SU-DHL-6 (cell line): ENCODE measurements around the gene ZNF385A.

Source experiments
- EZH2phosphoT487 ChIP-seq: fragments of 200-600 bp; sonication (generic), shearing (Covaris generic); conservative IDR thresholded peaks from 2 replicates; pipeline ENCODE4 v1.6.1; 2018; ENCODE audit warnings: mild to moderate bottlenecking, antibody characterized with exemption, low read length, moderate library complexity, mixed read lengths
- TF ChIP-seq, protein P1 (sequence below): fragments of 200-600 bp; sonication (generic); IDR thresholded peaks from one replicate; pipeline ENCODE4 v1.5.1; 2017; ENCODE audit warnings: antibody characterized with exemption, mild to moderate bottlenecking, low read length, moderate library complexity; ENCODE audit not compliant: insufficient read depth, poor library complexity, severe bottlenecking

DNA sequence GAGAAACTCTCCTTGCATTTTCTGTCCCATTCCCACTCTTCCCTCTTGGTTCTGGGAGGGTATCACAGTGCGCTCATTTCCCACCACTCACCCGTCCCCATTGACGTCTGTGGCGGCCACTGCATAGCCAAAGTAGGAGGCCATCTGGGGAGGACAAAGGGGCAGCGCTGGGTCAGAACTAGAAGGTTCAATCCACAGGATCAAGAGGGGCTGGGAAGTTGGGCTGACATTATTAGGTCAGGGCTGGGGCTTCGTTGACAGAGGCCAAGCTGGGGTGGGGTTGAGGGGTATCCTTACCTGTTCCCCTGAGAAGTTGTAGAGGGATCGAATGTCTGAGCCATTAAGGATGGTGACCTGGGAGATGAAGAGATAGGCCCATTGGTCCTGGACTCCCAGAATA is 21.0 kb upstream of the ZNF385A start:
- TF ChIP-seq, protein P1, sequence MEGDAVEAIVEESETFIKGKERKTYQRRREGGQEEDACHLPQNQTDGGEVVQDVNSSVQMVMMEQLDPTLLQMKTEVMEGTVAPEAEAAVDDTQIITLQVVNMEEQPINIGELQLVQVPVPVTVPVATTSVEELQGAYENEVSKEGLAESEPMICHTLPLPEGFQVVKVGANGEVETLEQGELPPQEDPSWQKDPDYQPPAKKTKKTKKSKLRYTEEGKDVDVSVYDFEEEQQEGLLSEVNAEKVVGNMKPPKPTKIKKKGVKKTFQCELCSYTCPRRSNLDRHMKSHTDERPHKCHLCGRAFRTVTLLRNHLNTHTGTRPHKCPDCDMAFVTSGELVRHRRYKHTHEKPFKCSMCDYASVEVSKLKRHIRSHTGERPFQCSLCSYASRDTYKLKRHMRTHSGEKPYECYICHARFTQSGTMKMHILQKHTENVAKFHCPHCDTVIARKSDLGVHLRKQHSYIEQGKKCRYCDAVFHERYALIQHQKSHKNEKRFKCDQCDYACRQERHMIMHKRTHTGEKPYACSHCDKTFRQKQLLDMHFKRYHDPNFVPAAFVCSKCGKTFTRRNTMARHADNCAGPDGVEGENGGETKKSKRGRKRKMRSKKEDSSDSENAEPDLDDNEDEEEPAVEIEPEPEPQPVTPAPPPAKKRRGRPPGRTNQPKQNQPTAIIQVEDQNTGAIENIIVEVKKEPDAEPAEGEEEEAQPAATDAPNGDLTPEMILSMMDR = no peak
- no peak for TF ChIP-seq EZH2phosphoT487
